Nephron (organoid): ENCODE measurements around the gene TREML4.

Experiments used
- H3K27ac Mint-ChIP-seq, 3 experiments: 2 replicates each; pipeline ENCODE4 v1.8.0; 2020; ENCODE audit warnings: mixed read lengths in 3 of 3, mild to moderate bottlenecking in 2 of 3, moderate library complexity in 1 of 3
- H3K27me3 Mint-ChIP-seq: 2 replicates; pipeline ENCODE4 v1.8.0; 2021; ENCODE audit warnings: low read depth, mild to moderate bottlenecking, moderate library complexity, mixed read lengths
- H3K36me3 Mint-ChIP-seq: 2 replicates; pipeline ENCODE4 v1.8.0; 2020; ENCODE audit warnings: low read depth, mixed read lengths
- H3K4me1 Mint-ChIP-seq: 2 replicates; pipeline ENCODE4 v1.8.0; 2020; ENCODE audit warnings: mixed read lengths
- H3K4me3 Mint-ChIP-seq, 3 experiments: 2 replicates each; pipeline ENCODE4 v1.8.0; 2020; ENCODE audit warnings: mild to moderate bottlenecking in 3 of 3, mixed read lengths in 3 of 3, moderate library complexity in 2 of 3
- H3K9me3 Mint-ChIP-seq: 2 replicates; pipeline ENCODE4 v1.8.0; 2020; ENCODE audit warnings: mixed read lengths
- TF ChIP-seq, protein P1 (sequence below), 3 experiments: fragments of 200-600 bp; sonication (generic); IDR thresholded peaks; one replicate each; pipeline ENCODE4 v1.5.0; 2021; ENCODE audit warnings: antibody characterized with exemption in 3 of 3; ENCODE audit not compliant: unreplicated experiment in 3 of 3

Gene TREML4

DNA sequence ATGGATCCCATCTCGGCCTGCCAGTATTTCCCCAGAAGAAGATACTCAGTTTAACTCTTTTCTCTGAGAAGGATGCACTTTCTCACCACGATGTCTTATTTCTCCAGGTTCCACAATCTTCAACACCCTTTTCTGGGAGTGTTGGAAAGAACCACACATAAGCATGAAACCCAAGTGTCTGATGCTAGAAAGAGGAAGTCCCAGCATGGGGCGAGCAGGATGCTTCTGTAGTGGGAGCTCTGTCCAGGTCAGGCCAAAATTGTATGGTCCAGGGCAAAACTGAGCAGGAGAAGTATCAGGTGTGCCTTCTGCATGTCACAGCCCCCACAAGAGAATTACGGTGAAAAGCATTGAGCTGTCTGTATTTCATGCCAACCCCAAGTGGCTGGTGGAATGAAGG lies 47.3 kb downstream of the TREML4 start:
- peaks cover 49% of the 10 kb centered on the region for H3K27me3 Mint-ChIP-seq
- peaks cover 14% of the 10 kb centered on the region for H3K4me1 Mint-ChIP-seq
- H3K4me3 Mint-ChIP-seq, result no peak overlapping the region
- TF ChIP-seq, protein P1, sequence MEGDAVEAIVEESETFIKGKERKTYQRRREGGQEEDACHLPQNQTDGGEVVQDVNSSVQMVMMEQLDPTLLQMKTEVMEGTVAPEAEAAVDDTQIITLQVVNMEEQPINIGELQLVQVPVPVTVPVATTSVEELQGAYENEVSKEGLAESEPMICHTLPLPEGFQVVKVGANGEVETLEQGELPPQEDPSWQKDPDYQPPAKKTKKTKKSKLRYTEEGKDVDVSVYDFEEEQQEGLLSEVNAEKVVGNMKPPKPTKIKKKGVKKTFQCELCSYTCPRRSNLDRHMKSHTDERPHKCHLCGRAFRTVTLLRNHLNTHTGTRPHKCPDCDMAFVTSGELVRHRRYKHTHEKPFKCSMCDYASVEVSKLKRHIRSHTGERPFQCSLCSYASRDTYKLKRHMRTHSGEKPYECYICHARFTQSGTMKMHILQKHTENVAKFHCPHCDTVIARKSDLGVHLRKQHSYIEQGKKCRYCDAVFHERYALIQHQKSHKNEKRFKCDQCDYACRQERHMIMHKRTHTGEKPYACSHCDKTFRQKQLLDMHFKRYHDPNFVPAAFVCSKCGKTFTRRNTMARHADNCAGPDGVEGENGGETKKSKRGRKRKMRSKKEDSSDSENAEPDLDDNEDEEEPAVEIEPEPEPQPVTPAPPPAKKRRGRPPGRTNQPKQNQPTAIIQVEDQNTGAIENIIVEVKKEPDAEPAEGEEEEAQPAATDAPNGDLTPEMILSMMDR (IDR thresholded peaks at IDR 0.05; ENCODE audit: unreplicated experiment in 3 of 3), result no peak
- no peaks in the 10 kb centered on the region for H3K36me3 Mint-ChIP-seq
- no peak overlapping the region for H3K27ac Mint-ChIP-seq
- no peaks in the 10 kb centered on the region for H3K9me3 Mint-ChIP-seq

DNA sequence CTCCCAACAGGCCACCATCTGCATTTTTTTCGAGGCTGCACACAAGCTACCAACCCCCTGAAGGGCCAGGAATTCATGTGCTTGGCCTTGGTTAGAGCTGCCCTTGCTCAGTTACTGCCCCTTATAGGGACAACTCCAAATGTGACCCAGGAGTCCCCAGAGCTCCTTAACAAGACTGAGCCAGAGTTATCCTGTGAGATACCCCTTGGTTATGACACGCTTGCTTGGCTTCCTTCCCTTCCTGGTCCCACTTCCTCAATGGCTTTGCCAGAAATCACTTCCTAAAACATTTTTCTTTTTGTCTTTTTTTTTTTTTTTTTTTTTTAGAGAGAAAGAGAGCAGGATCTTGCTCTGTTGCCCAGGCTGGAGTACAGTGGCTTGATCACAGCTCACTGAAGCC lies 49.5 kb downstream of the TREML4 start:
- no peaks in the 10 kb centered on the region for H3K36me3 Mint-ChIP-seq
- no peak overlapping the region for H3K27ac Mint-ChIP-seq
- no peaks in the 10 kb centered on the region for H3K9me3 Mint-ChIP-seq
- H3K4me3 Mint-ChIP-seq, result no peak overlapping the region
- TF ChIP-seq, protein P1 (IDR thresholded peaks at IDR 0.05; ENCODE audit: unreplicated experiment in 3 of 3), result no peak
- peaks cover 15% of the 10 kb centered on the region for H3K4me1 Mint-ChIP-seq
- peaks cover 43% of the 10 kb centered on the region for H3K27me3 Mint-ChIP-seq

DNA sequence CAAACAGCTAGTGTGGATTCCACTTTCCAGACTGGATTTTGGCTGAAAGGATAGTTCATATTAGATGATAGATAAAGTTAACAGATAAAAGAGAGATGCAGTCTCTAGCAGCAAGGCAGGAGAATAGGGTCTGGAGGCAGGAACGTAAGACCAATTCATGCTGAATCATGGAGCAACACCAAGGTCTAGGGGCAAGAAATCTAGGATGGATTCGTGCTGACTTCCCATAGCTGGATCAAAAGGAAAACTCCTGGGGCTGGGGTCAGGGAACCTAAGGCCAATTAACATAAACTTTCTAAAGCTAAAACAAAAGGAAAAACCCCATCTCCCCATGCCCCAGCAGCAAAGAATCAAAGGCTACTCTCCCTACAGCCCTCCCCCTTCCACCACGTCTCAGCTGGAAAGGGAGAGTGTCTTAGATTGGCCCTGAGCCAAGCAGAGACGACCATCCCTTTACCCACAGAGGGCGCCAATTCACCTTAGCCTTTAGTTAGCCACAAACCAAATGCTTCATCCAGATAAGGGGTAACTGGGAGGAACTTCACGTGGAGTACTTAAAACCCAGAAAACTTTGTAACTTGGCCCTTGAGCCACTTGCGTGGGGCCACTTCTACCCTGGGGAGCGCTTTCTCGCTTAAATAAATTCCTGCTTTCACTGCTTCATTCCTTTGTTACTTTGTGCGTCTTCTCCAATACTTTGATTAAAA lies 50.7 kb downstream of the TREML4 start:
- Mint-ChIP-seq H3K36me3 (no peaks in the 10 kb centered on the region), H3K27me3 (peaks cover 47% of the 10 kb centered on the region), H3K9me3 (peaks cover 3% of the 10 kb centered on the region), H3K4me1 (peaks cover 18% of the 10 kb centered on the region), H3K4me3 (no peak overlapping the region), H3K27ac (peak overlapping the region; percentile 0 to 28 (median 8))
- TF ChIP-seq, protein P1 (IDR thresholded peaks at IDR 0.05; ENCODE audit: unreplicated experiment in 3 of 3), result peak; percentile 43 to 52 (median 51)

DNA sequence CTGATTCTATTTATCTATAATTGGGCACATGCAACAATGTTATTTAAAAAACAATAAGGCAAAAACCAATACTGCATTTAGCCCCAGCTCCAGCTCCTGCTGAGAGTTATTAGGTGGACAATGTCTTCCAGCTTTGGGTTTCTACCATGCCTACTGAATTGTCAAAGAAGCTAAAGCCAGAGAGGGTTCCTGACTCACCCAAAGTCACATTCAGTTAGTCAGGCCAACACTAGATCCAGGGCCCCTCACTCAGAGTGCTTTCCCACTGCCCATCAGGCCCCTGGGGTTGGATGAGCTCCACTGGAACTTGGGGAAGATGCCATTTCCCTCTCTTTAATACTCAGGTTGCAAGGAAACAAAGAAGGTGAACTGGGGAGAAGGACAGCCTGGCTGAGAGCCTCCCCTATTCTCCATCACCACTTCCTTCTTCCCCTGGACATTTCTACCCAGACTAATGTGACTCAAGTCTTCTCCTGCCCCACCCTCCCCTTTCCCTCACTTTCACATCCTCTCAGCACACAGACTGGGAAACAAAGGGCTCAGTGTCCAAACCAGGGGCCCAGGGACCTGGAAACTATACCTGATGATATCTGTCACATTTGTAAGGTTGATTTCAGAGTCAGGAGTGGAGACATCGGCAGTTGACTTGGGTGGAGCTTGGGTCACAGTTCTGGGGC lies 52.4 kb downstream of the TREML4 start:
- peaks cover 15% of the 10 kb centered on the region for H3K4me1 Mint-ChIP-seq
- no peaks in the 10 kb centered on the region for H3K36me3 Mint-ChIP-seq
- H3K27ac Mint-ChIP-seq, result no peak overlapping the region
- H3K9me3 Mint-ChIP-seq, result peaks cover 3% of the 10 kb centered on the region
- TF ChIP-seq, protein P1 (IDR thresholded peaks at IDR 0.05; ENCODE audit: unreplicated experiment in 3 of 3), result no peak
- H3K27me3 Mint-ChIP-seq, result peaks cover 43% of the 10 kb centered on the region
- no peak overlapping the region for H3K4me3 Mint-ChIP-seq

DNA sequence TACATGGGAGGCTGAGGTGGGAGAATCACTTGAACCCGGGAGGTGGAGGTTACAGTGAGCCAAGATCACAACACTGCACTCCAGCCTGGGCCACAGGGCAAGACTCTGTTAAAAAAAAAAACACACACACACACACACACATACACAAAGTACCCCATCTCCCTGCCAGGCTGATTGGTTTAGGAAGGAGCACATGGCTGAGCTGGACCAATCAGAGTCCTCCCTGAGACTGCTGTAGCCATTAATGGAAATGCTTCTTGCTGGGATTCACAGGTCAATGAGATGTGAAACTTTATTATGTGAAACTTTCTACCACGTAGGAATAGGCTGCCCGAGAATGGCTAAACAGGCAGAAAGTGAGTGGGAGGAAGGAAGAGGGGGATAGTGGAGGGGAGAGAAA lies 55.5 kb downstream of the TREML4 start:
- Mint-ChIP-seq H3K4me1 (peaks cover 14% of the 10 kb centered on the region), H3K27ac (no peak overlapping the region), H3K27me3 (peaks cover 26% of the 10 kb centered on the region), H3K4me3 (no peak overlapping the region), H3K36me3 (no peaks in the 10 kb centered on the region), H3K9me3 (peaks cover 3% of the 10 kb centered on the region)
- TF ChIP-seq, protein P1 (IDR thresholded peaks at IDR 0.05; ENCODE audit: unreplicated experiment in 3 of 3), result no peak
